Aorta (tissue), 5 donors: Measurements from ENCODE around the gene AKR1C1. TPM values are rescaled to one million over a fixed set of nuclear protein-coding genes. Genes with fewer than 3 reads are reported as not detected.
"Not testable (repeated sequence)": the region's sequence is repeated elsewhere in the genome, so short reads cannot be mapped to it uniquely, and the experiment has no call there.

ENCODE experiments used
- ATAC-seq: fragments of 200-7000 bp; cut with Tn5 transposase; one replicate; pipeline ENCODE4 v1.9.1; 2022; ENCODE audit warnings: moderate library complexity; ENCODE audit not compliant: low FRiP score
- DNase-seq, 2 donors: peaks; one replicate each; pipeline ENCODE4 v3.0.0-alpha.2; 2020
- H3K27ac ChIP-seq, 2 donors: one replicate each; pipeline ENCODE4 v1.5.1; 2013; ENCODE audit warnings: low read length in 2 of 2, mild to moderate bottlenecking in 2 of 2, moderate library complexity in 2 of 2, control low read depth in 1 of 2, inconsistent platforms in 1 of 2, low read depth in 1 of 2
- H3K27me3 ChIP-seq, 2 donors: one replicate each; pipeline ENCODE4 v1.6.1; 2013; ENCODE audit warnings: control low read depth in 1 of 2, low read length in 1 of 2, mild to moderate bottlenecking in 1 of 2, moderate library complexity in 1 of 2; ENCODE audit not compliant: insufficient read depth in 2 of 2, control insufficient read depth in 1 of 2
- H3K36me3 ChIP-seq, 2 donors: one replicate each; pipeline ENCODE4 v1.6.1; 2013; ENCODE audit warnings: control low read depth in 1 of 2, low read length in 1 of 2, mild to moderate bottlenecking in 1 of 2; ENCODE audit not compliant: insufficient read depth in 2 of 2, control insufficient read depth in 1 of 2
- H3K4me1 ChIP-seq, 2 donors: one replicate each; pipeline ENCODE4 v1.6.1; 2013; ENCODE audit warnings: low read length in 2 of 2, control low read depth in 1 of 2, mild to moderate bottlenecking in 1 of 2, moderate library complexity in 1 of 2; ENCODE audit not compliant: insufficient read depth in 2 of 2, control insufficient read depth in 1 of 2
- H3K4me3 ChIP-seq, 2 donors: one replicate each; pipeline ENCODE4 v1.5.1; 2013; ENCODE audit warnings: low read length in 2 of 2, control low read depth in 1 of 2, mild to moderate bottlenecking in 1 of 2
- H3K9me3 ChIP-seq: one replicate; pipeline ENCODE4 v1.6.1; 2013; ENCODE audit warnings: mild to moderate bottlenecking, low read length; ENCODE audit not compliant: control insufficient read depth
- WGBS, 2 donors: extraction: QIAGEN DNeasy Blood & Tissue Kit; methylation state at CpG; one replicate each; pipeline ENCODE4 v1.1.7; 2013; 5-methylcytosine and 5-hydroxymethylcytosine counted together
- intact Hi-C, 2 donors: fragments of 100-400 bp; cut with DNase I; formaldehyde crosslinking; loops; one replicate each; pipeline versions ENCODE4 v1.14.2 to v1.15.0; 2022
- polyA plus RNA-seq, 2 donors: library from polyadenylated mRNA; stranded (reverse); fragments of 200-250 nt; gene quantifications; one replicate each; pipeline ENCODE4 v1.2.3, GENCODE V29; 2013
- total RNA-seq, 2 donors: library from RNA; stranded (reverse); fragmentation: NEBNext Ultra II Directional; extraction: Animal tissue kit (Norgen Biotek cat#: 25700); gene quantifications; one replicate each; pipeline ENCODE4 v1.2.1, GENCODE V29; 2021
- donor health status: healthy with polysubstance abuse.
- donor health status: Bipolar disorder and iron deficiency.
- donor health status: DM: no; HTN: no; CAD: no.
- donor health status: DM: no; HTN: no; CAD: no.
- donor health status: DM: yes; HTN: yes; CAD: no.

The AKR1C1 gene
- total and polyA plus RNA-seq, 4 donors, result 33.6 to 311 (median 89.5) TPM

GRCh38 chr10:5014200-5014910, 51.1 kb downstream of the AKR1C1 start:
- ATAC-seq, H3K27me3 ChIP-seq, DNase-seq, H3K9me3 ChIP-seq, H3K27ac ChIP-seq, H3K4me1 ChIP-seq, H3K4me3 ChIP-seq, H3K36me3 ChIP-seq: not testable (repeated sequence)
- WGBS, 2 donors, result 62 to 64% methylated on average over 4 of the region's 4 CpGs
- intact Hi-C loops, result loop anchor here in 1 of 2 donors (5.0 kb wide), 1 partner anchor 52 kb away; the partner anchor contains the start of gene AKR1C1

- no peak overlapping the region for H3K27ac ChIP-seq
- DNase-seq (no peak), ATAC-seq (no peak)
- H3K36me3 ChIP-seq, result no peaks in the 10 kb centered on the region
- no peak overlapping the region for H3K4me3 ChIP-seq
- 81% methylated on average over 1 of the region's 1 CpG for WGBS, 2 donors
- peaks cover 0 to 3% of the 10 kb centered on the region in 2 donors for H3K4me1 ChIP-seq
- H3K9me3 ChIP-seq, result no peaks in the 10 kb centered on the region
- intact Hi-C loops, result loop anchor here (5.0 kb wide), 3 partner anchors 53 to 82 kb away; partner anchors contain the start of gene AKR1C1 (in 1 of the 2)
- no peaks in the 10 kb centered on the region for H3K27me3 ChIP-seq
Observed at GRCh38 chr10:5014936-5015335, 51.7 kb downstream of the AKR1C1 start.

GRCh38 chr10:5018134-5018533, 54.9 kb downstream of the AKR1C1 start:
- H3K9me3 ChIP-seq, result no peaks in the 10 kb centered on the region
- no peak overlapping the region for H3K4me3 ChIP-seq
- peak overlapping the region; percentile 28 to 91 for H3K27ac ChIP-seq
- WGBS, 2 donors, result 31 to 42% methylated on average over 3 of the region's 3 CpGs
- H3K27me3 ChIP-seq, result no peaks in the 10 kb centered on the region
- no peaks in the 10 kb centered on the region for H3K36me3 ChIP-seq
- no peak for ATAC-seq
- intact Hi-C loops, result loop anchor here in 1 of 2 donors (5.0 kb wide), 2 partner anchors 59 to 79 kb away; no protein-coding TSS in a partner anchor
- no peak for DNase-seq
- H3K4me1 ChIP-seq, result peaks cover 0 to 9% of the 10 kb centered on the region in 2 donors

GRCh38 chr10:5018671-5019277, 55.6 kb downstream of the AKR1C1 start:
- ATAC-seq (peak; percentile 90), DNase-seq (peak in 1 of 2 donors; percentile 65)
- H3K9me3 ChIP-seq, H3K4me3 ChIP-seq, H3K36me3 ChIP-seq, H3K4me1 ChIP-seq, H3K27me3 ChIP-seq: not testable (repeated sequence)
- H3K27ac ChIP-seq, result peak overlapping the region in 1 of 2 donors; percentile 91
- intact Hi-C loops, result loop anchor here in 1 of 2 donors (5.0 kb wide), 2 partner anchors 59 to 79 kb away; no protein-coding TSS in a partner anchor
- WGBS, 2 donors, result 33 to 35% methylated on average over 3 of the region's 3 CpGs

GRCh38 chr10:5019770-5020612, 56.8 kb downstream of the AKR1C1 start:
- peak overlapping the region; percentile 82 to 93 for H3K27ac ChIP-seq
- H3K27me3 ChIP-seq, H3K4me1 ChIP-seq, H3K36me3 ChIP-seq, H3K4me3 ChIP-seq, H3K9me3 ChIP-seq, DNase-seq: not testable (repeated sequence)
- WGBS, 2 donors, result 22 to 35% methylated on average over 6 of the region's 6 CpGs
- peak; percentile 55 for ATAC-seq
- intact Hi-C loops, result loop anchor here (5.0 kb wide), 4 partner anchors 52 to 77 kb away; partner anchors contain the start of gene AKR1C3 (in 1 of the 2)

- 81 to 88% methylated on average over 8 to 9 of the region's 10 CpGs for WGBS, 2 donors
- intact Hi-C loops, result loop anchor here in 1 of 2 donors (5.0 kb wide), 2 partner anchors 51 to 71 kb away; partner anchors contain the start of gene AKR1C3
- H3K27ac ChIP-seq, H3K36me3 ChIP-seq, H3K9me3 ChIP-seq, H3K27me3 ChIP-seq, H3K4me3 ChIP-seq, DNase-seq, H3K4me1 ChIP-seq, ATAC-seq: not testable (repeated sequence)
Observed at GRCh38 chr10:5021624-5022290, 58.5 kb downstream of the AKR1C1 start.

GRCh38 chr10:5023177-5023805, 60.1 kb downstream of the AKR1C1 start:
- WGBS, 2 donors, result 64 to 68% methylated on average over 4 of the region's 4 CpGs
- no peak for ATAC-seq
- intact Hi-C loops, result loop anchor here in 1 of 2 donors (5.0 kb wide), 2 partner anchors 49 to 69 kb away; partner anchors contain the start of gene AKR1C3

More at GRCh38 chr10:5023177-5023805, 60.1 kb downstream of the AKR1C1 start:
- H3K27me3 ChIP-seq, result no peaks in the 10 kb centered on the region
- H3K9me3 ChIP-seq, result no peaks in the 10 kb centered on the region
- H3K4me1 ChIP-seq, result peaks cover 0 to 9% of the 10 kb centered on the region in 2 donors
- no peak overlapping the region for H3K4me3 ChIP-seq
- H3K27ac ChIP-seq, result no peak overlapping the region
- DNase-seq, result no peak
- no peaks in the 10 kb centered on the region for H3K36me3 ChIP-seq
